ENCODE measurements around the gene TNK1. TPM values are rescaled to one million over a fixed set of nuclear protein-coding genes. Genes with fewer than 3 reads are reported as not detected.
"Not testable (repeated sequence)": the region's sequence is repeated elsewhere in the genome, so short reads cannot be mapped to it uniquely, and the experiment has no call there.

TNK1 gene
- total RNA-seq, result 10 to 100 TPM; 19.8 to 54.4 (median 44.4) TPM

DNA sequence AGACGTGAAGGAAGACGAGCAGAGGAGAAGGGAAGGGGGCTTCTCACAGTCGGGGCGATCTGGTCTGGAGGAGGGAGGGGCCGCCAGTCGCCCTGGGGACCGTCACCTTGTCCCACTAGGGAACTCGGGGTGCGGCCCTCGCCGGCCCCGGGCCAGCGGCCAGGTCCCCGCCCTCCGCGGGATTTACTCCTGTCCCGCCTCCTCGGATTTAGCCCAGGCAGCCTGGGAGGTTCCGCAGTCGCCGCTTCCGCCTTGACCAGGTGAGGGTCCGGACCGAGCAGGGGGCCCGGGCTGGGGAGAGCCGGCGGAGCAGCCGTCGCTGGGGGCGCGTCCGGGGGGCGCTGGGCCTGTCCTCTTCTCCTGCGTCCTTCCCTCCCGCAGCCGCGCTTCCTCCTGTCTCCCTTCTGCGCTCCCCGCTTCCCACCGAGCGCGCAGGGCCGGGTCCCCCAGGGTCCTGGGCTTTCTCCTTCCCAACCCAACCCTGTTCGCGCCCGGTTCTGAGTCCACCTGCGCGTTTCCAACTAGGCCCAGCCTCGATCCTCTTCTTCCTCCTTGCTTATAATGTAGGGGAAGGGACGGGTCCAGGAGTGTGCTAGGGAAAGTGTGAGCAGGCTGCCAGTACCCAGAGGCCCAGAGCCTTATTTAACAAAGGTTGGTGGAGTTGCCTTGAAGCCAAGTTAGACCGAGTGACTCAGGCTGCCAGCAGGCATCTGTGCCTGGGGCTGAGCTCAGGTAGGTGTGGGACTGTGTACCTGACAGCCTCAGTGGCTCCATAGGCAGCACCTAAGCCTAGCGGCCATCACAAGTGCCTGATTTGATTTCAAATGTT, at the start of gene TNK1:
TNK1 (plus strand) TSS at position 235 of the 829 bp plus-strand sequence. CDS start 1,838 bp downstream, outside the sequence.
- Histone ChIP-seq H3K9me3 (no peaks in the 10 kb centered on the region), H3K27ac (peak within 1 kb of the TSS; percentile 55 to 82 (median 70)), H3K4me3 (peak within 1 kb of the TSS; percentile 24 to 73 (median 50)), H3K27me3 (no peaks in the 10 kb centered on the region), H3K4me1 (peaks cover 0 to 17% (median 7%) of the 10 kb centered on the region in 4 donors), H3K36me3 (peaks cover 0 to 3% (median 0%) of the 10 kb centered on the region in 3 donors)
- peak; percentile 79 to 88 for TF ChIP-seq POLR2A (IDR thresholded peaks at IDR 0.05)
- TF ChIP-seq, protein P1, sequence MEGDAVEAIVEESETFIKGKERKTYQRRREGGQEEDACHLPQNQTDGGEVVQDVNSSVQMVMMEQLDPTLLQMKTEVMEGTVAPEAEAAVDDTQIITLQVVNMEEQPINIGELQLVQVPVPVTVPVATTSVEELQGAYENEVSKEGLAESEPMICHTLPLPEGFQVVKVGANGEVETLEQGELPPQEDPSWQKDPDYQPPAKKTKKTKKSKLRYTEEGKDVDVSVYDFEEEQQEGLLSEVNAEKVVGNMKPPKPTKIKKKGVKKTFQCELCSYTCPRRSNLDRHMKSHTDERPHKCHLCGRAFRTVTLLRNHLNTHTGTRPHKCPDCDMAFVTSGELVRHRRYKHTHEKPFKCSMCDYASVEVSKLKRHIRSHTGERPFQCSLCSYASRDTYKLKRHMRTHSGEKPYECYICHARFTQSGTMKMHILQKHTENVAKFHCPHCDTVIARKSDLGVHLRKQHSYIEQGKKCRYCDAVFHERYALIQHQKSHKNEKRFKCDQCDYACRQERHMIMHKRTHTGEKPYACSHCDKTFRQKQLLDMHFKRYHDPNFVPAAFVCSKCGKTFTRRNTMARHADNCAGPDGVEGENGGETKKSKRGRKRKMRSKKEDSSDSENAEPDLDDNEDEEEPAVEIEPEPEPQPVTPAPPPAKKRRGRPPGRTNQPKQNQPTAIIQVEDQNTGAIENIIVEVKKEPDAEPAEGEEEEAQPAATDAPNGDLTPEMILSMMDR (IDR thresholded peaks at IDR 0.05), result peak in 2 of 6 experiments; percentile 11 to 15
- peak in 2 of 3 donors; percentile 85 to 89 for DNase-seq

DNA sequence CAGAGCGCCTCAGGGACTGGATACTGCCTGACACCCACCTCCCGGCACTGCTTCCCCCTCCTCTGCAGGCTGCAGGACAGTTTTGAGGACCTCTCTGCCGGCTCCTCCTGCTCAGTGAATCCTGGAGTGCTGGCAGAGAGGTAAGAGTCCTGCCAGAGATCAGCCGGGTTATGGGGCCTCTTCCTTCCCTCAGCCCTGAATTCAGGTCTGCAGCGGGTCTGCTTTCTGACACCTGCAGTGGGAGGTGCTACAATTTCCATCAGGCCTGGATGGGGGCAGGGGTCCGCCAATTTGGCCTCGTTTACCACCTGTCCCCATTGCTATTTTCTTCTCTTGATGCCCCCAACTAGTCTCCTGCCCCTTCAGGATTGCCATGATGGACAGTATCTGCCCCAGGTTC, 48.8 kb upstream of the TNK1 start:
- TF ChIP-seq POLR2A (IDR thresholded peaks at IDR 0.05), result no peak
- Histone ChIP-seq H3K27ac (peak overlapping the region in 2 of 4 donors; percentile 29 to 59), H3K9me3 (no peaks in the 10 kb centered on the region), H3K27me3 (no peaks in the 10 kb centered on the region), H3K4me3 (no peak overlapping the region), H3K36me3 (no peaks in the 10 kb centered on the region), H3K4me1 (peaks cover 0 to 26% (median 17%) of the 10 kb centered on the region in 4 donors)
- no peak for DNase-seq

DNA sequence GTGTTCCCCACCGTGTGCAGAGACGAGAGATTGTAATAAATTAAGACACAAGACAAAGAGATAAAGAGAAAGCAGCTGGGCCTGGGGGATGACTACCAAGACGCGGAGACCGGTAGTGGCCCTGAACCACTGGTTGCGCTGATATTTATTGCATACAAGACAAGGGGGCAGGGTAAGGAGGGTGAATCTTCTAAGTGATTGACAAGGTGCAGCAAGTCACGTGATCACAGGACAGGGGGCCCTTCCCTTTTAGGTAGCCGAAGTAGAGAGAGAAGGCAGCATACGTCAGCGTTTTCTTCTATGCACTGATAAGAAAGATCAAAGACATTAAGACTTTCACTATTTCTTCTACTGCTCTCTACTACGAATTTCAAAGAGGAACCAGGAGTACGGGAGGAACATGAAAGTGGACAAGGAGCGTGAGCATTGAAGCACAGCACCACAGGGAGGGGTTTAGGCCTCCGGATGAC, 48.3 kb upstream of the TNK1 start:
- H3K4me3 ChIP-seq, H3K9me3 ChIP-seq, H3K27me3 ChIP-seq, H3K36me3 ChIP-seq: not testable (repeated sequence)
- Histone ChIP-seq H3K4me1 (peaks cover 0 to 29% (median 17%) of the 10 kb centered on the region in 4 donors), H3K27ac (peak overlapping the region in 3 of 4 donors; percentile 18 to 59 (median 29))
- peak in 2 of 3 donors; percentile 69 to 71 for DNase-seq

DNA sequence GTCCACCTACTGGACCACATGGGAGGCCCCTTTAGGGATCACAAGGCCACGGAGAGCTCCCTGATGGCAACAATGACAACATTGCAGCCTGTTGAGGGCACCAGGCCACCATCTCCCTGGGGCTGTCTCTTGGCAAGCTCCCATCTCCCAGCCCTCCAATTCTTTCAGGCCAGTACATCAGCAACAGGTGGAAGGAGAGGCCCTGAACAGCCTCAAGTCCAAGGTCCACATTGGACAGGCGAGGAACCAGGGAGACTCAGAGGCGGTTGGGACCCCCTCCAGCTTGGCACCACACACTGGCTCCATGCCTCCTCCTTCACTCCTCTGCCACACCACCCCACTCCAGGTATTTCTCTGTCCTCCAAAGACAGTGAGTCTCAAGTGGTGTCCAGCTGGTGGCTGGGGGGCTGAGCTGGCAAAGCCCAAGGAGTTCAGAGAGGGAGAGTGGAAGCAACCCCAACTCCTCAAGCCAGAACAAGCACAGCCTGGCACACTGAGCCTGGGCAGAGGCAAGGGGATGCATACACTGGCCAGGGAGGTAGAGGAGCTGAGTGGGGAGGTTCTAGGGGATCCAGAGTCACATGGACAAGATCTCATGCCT, 45.9 kb upstream of the TNK1 start:
- no peaks in the 10 kb centered on the region for H3K27me3 ChIP-seq
- peak overlapping the region in 1 of 4 donors; percentile 94 for H3K27ac ChIP-seq
- TF ChIP-seq POLR2A (IDR thresholded peaks at IDR 0.05), result no peak
- TF ChIP-seq, protein P1 (IDR thresholded peaks at IDR 0.05), result no peak
- DNase-seq, result no peak
- no peaks in the 10 kb centered on the region for H3K36me3 ChIP-seq
- no peaks in the 10 kb centered on the region for H3K9me3 ChIP-seq
- H3K4me1 ChIP-seq, result peaks cover 0 to 23% (median 14%) of the 10 kb centered on the region in 4 donors
- no peak overlapping the region for H3K4me3 ChIP-seq

DNA sequence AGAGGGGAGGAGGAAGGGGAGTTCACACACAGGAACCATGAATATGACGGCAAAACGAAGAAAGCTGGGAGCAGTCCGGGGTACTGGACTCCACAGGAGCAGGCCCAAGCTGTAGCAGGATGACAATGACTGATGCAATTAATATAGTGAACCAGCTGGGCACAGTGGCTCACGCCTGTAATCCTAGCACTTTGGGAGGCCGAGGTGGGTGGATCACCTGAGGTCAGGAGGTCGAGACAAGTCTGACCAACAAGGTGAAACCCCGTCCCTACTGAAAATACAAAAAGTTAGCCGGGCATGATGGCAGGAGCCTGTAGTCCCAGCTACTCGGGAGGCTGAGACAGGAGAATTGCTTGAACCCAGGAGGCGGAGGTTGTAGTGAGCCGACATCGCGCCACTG, 45.1 kb upstream of the TNK1 start:
- H3K36me3 ChIP-seq, H3K27me3 ChIP-seq, DNase-seq, H3K9me3 ChIP-seq: not testable (repeated sequence)
- Histone ChIP-seq H3K4me1 (peaks cover 0 to 18% (median 8%) of the 10 kb centered on the region in 4 donors), H3K27ac (peak overlapping the region in 3 of 4 donors; percentile 62 to 94 (median 86)), H3K4me3 (peak overlapping the region in 1 of 4 donors; percentile 70)

DNA sequence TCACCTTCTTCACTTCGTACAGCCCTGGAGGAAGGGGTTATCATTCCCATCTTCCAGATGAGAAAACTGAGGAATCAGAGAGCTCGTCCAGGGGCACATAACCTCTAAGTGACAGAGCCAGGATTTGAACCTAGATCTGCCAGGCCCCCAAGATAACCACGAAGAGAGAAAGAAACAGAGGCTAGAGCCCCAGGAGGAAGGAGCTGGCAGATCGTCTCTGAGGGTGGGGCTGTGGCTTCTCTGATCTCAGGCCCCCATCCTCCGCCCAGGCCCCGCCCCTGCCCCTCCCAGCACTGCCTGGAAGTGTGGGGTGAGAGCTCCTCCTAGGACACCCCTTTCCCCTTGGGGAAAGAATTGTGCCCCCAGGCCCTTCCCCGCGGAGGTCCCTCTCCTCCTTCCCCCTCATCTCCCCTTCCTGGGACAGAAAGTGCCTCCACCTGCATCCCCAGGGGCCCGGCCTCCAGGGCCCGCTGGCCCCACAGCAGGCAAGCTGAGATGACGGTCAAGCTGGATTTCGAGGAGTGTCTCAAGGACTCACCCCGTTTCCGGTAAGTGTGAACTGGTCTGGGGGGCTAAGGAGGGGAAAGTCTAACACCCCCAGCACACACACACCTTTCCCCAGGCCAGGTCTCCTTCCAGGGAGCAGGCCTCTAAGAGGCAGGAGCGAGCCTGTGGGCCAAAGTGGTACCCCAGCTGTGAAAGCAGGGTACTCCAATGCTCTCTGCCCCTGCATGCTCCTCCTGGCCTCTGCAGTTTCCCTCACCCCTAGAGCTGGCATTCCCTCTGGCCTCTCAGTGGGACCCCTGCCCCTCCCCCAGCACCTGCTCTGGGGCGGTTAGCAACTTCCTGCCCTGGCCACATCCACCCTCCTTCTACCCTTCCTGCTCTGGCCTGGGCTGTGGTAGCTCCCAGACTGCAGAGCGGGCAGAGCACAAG, 44.4 kb upstream of the TNK1 start, which contains the start of gene ACAP1:
ACAP1 (plus strand) TSS at position 290 of the 936 bp plus-strand sequence; CDS start at position 496, 206 bp downstream.
- DNase-seq, result peak in 2 of 3 donors; percentile 94 to 95
- H3K27ac ChIP-seq, result peak within 1 kb of the TSS; percentile 62 to 94 (median 84)
- H3K4me3 ChIP-seq, result peak within 1 kb of the TSS; percentile 48 to 70 (median 51)
- no peaks in the 10 kb centered on the region for H3K27me3 ChIP-seq
- H3K4me1 ChIP-seq, result peaks cover 0 to 16% (median 8%) of the 10 kb centered on the region in 4 donors
- no peaks in the 10 kb centered on the region for H3K9me3 ChIP-seq
- TF ChIP-seq POLR2A (IDR thresholded peaks at IDR 0.05), result no peak
- TF ChIP-seq, protein P1 (IDR thresholded peaks at IDR 0.05), result no peak
- H3K36me3 ChIP-seq, result no peaks in the 10 kb centered on the region

DNA sequence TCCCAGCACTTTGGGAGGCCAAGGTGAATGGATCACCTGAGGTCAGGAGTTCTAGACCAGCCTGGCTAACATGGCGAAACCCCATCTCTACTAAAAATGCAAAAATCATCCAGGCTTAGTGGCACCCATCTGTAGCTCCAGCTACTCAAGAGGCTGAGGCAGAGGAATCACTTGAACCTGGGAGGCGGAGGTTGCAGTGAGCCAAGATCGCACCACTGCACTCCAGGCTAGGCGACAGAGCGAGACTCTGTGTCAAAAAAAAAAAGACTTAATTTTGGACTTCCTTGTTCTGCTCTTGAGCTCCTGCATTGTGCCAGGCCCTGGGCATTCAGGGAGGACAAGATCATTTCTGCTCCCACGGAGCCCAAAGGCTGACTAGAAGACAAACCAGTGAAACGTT, 43.3 kb upstream of the TNK1 start:
- peak overlapping the region; percentile 19 to 94 (median 58) for H3K27ac ChIP-seq
- H3K36me3 ChIP-seq, H3K9me3 ChIP-seq, DNase-seq, H3K27me3 ChIP-seq: not testable (repeated sequence)
- H3K4me1 ChIP-seq, result peaks cover 0 to 16% (median 5%) of the 10 kb centered on the region in 4 donors
- H3K4me3 ChIP-seq, result peak overlapping the region in 3 of 4 donors; percentile 50 to 70 (median 52)
